AG10803 (cell line): Measurements from ENCODE around the gene TPK1.
"Not testable (repeated sequence)": the region's sequence is repeated elsewhere in the genome, so short reads cannot be mapped to it uniquely, and the experiment has no call there.

Experiments
- DNase-seq: peaks from one replicate; pipeline ENCODE4 v3.0.0; 2010; ENCODE audit warnings: low read depth
- H3K4me3 ChIP-seq: 2 replicates; pipeline ENCODE4 v1.5.1; 2011; ENCODE audit warnings: mild to moderate bottlenecking, low read length, control low read depth
- CTCF ChIP-seq: conservative IDR thresholded peaks from 2 replicates; pipeline ENCODE4 v1.5.1; 2011; ENCODE audit warnings: mild to moderate bottlenecking, low read length, control low read depth, inconsistent platforms

The TPK1 gene

GRCh38 chr7:144729226-144729625, 106.6 kb downstream of the TPK1 start:
- no peak for DNase-seq
- no peak for TF ChIP-seq CTCF
- H3K4me3 ChIP-seq: no peak overlapping the region

GRCh38 chr7:144728551-144728950, 107.3 kb downstream of the TPK1 start:
- DNase-seq: no peak
- no peak overlapping the region for H3K4me3 ChIP-seq
- TF ChIP-seq CTCF: no peak

GRCh38 chr7:144726840-144727239, 109.0 kb downstream of the TPK1 start:
- DNase-seq: not testable (repeated sequence)

GRCh38 chr7:144725070-144725469, 110.8 kb downstream of the TPK1 start:
- TF ChIP-seq CTCF: no peak
- DNase-seq: no peak
- no peak overlapping the region for H3K4me3 ChIP-seq

More at GRCh38 chr7:144726840-144727239, 109.0 kb downstream of the TPK1 start:
- H3K4me3 ChIP-seq: not testable (repeated sequence)

GRCh38 chr7:144723301-144723700, 112.6 kb downstream of the TPK1 start:
- no peak for TF ChIP-seq CTCF
- no peak overlapping the region for H3K4me3 ChIP-seq
- no peak for DNase-seq

- no peak for TF ChIP-seq CTCF
- DNase-seq: no peak
- H3K4me3 ChIP-seq: no peak overlapping the region
Measured at GRCh38 chr7:144720710-144721109, 115.1 kb downstream of the TPK1 start.

- no peak for DNase-seq
- no peak overlapping the region for H3K4me3 ChIP-seq
Measured at GRCh38 chr7:144720149-144720548, 115.7 kb downstream of the TPK1 start.

More at GRCh38 chr7:144720149-144720548, 115.7 kb downstream of the TPK1 start:
- no peak for TF ChIP-seq CTCF
